PC-9 (cell line): ENCODE results near the gene HBA2. TPM values are rescaled to one million over a fixed set of nuclear protein-coding genes. Genes with fewer than 3 reads are reported as not detected.
"Not testable (repeated sequence)": the region's sequence is repeated elsewhere in the genome, so short reads cannot be mapped to it uniquely, and the experiment has no call there.

Source experiments
- BruUV-seq: library from RNA; stranded (reverse); fragments of 400-500 nt; replicated peaks from 2 replicates; lab custom pipeline; 2021; lab: Mats Ljungman, UMichigan
- CTCF ChIA-PET: fragments of 300-600 bp; sonication (Branson Sonifier 250); formaldehyde crosslinking; loops from one replicate; lab custom pipeline; 2022; ENCODE audit warnings: antibody characterized with exemption; lab: Charles Lee
- POLR2A ChIA-PET: fragments of 300-600 bp; sonication (Branson Sonifier 250); formaldehyde crosslinking; loops from one replicate; lab custom pipeline; 2022; ENCODE audit warnings: antibody characterized with exemption; ENCODE audit not compliant: unreplicated experiment; lab: Charles Lee
- DNase-seq, 2 experiments: peaks; one replicate each; pipeline versions ENCODE4 v3.0.0 to v3.0.0-alpha.2; 2015 to 2022; ENCODE audit warnings: mixed read lengths in 1 of 2
- H2AFZ ChIP-seq: fragments of 200-600 bp; sonication (generic); 2 replicates; pipeline ENCODE4 v1.8.1; 2017; ENCODE audit warnings: antibody characterized with exemption
- H3F3A ChIP-seq: fragments of 200-600 bp; sonication (generic); 2 replicates; pipeline ENCODE4 v1.8.1; 2017; ENCODE audit warnings: antibody characterized with exemption, mild to moderate bottlenecking, low read depth; ENCODE audit not compliant: insufficient read depth
- H3K27ac ChIP-seq: fragments of 200-600 bp; sonication (generic); 2 replicates; pipeline ENCODE4 v1.6.1; 2016; ENCODE audit warnings: mixed run types
- H3K27me3 ChIP-seq: fragments of 200-600 bp; sonication (generic); 2 replicates; pipeline ENCODE4 v1.6.1; 2016; ENCODE audit warnings: low read depth, mixed run types; ENCODE audit not compliant: insufficient read depth
- H3K36me3 ChIP-seq: fragments of 200-600 bp; sonication (generic); 2 replicates; pipeline ENCODE4 v1.6.1; 2016; ENCODE audit warnings: low read depth, mixed run types
- H3K4me1 ChIP-seq: fragments of 200-600 bp; sonication (generic); replicated peaks from 2 replicates; pipeline ENCODE4 v1.6.1; 2016; ENCODE audit warnings: mixed run types; ENCODE audit not compliant: insufficient read depth
- H3K4me2 ChIP-seq: fragments of 200-600 bp; sonication (generic); 2 replicates; pipeline ENCODE4 v1.6.1; 2017; ENCODE audit warnings: mixed run types
- H3K4me3 ChIP-seq: fragments of 200-600 bp; sonication (generic); 2 replicates; pipeline ENCODE4 v1.6.1; 2016; ENCODE audit warnings: mixed run types
- H3K79me2 ChIP-seq: fragments of 200-600 bp; sonication (generic); 2 replicates; pipeline ENCODE4 v1.6.1; 2017; ENCODE audit warnings: low read depth, mixed run types
- H3K9me2 ChIP-seq: fragments of 200-600 bp; sonication (generic); 2 replicates; pipeline ENCODE4 v1.8.1; 2017; ENCODE audit warnings: mild to moderate bottlenecking; ENCODE audit not compliant: insufficient read depth
- H3K9me3 ChIP-seq: fragments of 200-600 bp; sonication (generic); 2 replicates; pipeline ENCODE4 v1.8.1; 2016; ENCODE audit warnings: low read depth; ENCODE audit not compliant: insufficient read depth
- H4K20me1 ChIP-seq: fragments of 200-600 bp; sonication (generic); 2 replicates; pipeline ENCODE4 v1.8.1; 2017; ENCODE audit not compliant: insufficient read depth
- EZH2 ChIP-seq: fragments of 200-600 bp; sonication (generic); IDR thresholded peaks from 2 replicates; pipeline ENCODE4 v1.8.0; 2017; ENCODE audit warnings: antibody characterized with exemption, low read depth
- intact Hi-C: fragments of 100-400 bp; cut with micrococcal nuclease; formaldehyde crosslinking; loops from one replicate; pipeline ENCODE4 v1.10.0; 2022; ENCODE audit not compliant: unreplicated experiment
- total RNA-seq: library from RNA; stranded (reverse); gene quantifications from 2 replicates; pipeline ENCODE4 v1.2.3, GENCODE V29; 2021
- TF ChIP-seq, protein P1 (sequence below): fragments of 200-600 bp; sonication (generic); conservative IDR thresholded peaks from 2 replicates; pipeline ENCODE4 v1.6.1; 2017; ENCODE audit warnings: mixed run types, antibody characterized with exemption, mild to moderate bottlenecking, moderate library complexity

Gene HBA2
- total RNA-seq, 1 experiment from 2014 or later = not detected

DNA sequence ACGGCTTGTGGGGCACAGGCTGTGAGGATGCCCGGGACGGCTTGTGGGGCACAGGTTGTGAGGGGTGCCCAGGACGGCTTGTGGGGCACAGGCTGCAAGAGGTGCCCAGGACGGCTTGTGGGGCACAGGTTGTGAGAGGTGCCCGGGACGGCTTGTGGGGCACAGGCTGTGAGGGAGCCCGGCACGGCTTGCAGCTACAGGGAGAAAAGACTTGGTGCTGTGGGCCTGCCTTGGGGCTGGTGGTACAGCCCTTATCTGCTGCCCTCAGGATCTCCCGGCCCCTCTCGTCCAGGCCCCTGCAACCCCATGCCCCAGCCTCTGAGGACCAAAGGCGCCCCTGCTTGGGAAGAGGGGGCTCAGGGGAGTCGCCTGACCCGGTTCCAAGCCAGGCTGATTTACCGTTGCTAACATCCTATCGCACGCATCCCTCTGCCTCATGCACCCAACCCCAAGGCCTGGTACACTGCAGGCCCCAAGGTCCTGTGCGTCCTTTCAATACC lies 11.9 kb upstream of the HBA2 start:
- CTCF ChIA-PET = no interaction called here
- no peak overlapping the region for H2AFZ ChIP-seq

DNA sequence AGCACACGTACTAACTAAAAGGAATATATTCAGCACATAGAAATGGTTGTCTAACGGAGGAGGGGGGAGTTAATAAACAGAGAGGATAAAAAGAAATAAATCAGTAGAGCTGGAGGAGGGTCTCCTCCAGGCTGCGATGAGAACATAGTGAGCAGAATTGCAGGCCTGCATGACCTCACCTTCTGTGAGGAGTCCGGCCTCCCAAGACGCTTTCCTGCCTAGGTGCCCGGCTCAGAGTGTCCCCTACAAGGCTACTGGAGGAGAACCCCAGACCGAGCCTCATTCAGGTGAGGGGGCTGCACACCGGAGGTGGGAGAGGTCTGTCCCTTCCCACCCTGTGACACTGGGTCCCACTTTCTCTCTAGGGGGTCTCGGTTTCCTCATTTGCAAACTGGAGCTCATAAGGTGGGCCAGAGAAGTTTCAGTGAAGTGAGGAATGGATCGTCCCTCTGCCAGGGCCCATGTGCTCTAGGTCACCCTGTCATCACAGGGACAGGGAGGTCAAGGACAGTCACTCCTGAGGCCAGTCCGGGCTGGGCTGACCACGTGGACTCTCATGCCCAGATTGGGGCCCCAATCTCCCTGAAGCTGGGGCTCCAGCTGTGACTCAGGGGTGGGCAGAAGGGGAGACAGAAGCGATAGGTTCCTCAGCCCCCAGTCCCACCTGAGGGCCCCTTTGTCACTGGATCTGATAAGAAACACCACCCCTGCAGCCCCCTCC lies 10.2 kb upstream of the HBA2 start:
- no peaks in the 10 kb centered on the region for H4K20me1 ChIP-seq
- H3K27ac ChIP-seq = no peak overlapping the region
- no peaks in the 10 kb centered on the region for H3K36me3 ChIP-seq
- no peaks in the 10 kb centered on the region for H3K9me2 ChIP-seq
- H3K4me1 ChIP-seq = no peaks in the 10 kb centered on the region
- no peak overlapping the region for H2AFZ ChIP-seq
- no peaks in the 10 kb centered on the region for H3K79me2 ChIP-seq
- intact Hi-C loops = no loop called here
- H3K27me3 ChIP-seq = peaks cover 31% of the 10 kb centered on the region
- H3F3A ChIP-seq = peaks cover 6% of the 10 kb centered on the region; the same call in 1 of the 2 replicates
- ChIA-PET POLR2A (no interaction called here), CTCF (no interaction called here)
- no peak for TF ChIP-seq EZH2
- TF ChIP-seq, protein P1, sequence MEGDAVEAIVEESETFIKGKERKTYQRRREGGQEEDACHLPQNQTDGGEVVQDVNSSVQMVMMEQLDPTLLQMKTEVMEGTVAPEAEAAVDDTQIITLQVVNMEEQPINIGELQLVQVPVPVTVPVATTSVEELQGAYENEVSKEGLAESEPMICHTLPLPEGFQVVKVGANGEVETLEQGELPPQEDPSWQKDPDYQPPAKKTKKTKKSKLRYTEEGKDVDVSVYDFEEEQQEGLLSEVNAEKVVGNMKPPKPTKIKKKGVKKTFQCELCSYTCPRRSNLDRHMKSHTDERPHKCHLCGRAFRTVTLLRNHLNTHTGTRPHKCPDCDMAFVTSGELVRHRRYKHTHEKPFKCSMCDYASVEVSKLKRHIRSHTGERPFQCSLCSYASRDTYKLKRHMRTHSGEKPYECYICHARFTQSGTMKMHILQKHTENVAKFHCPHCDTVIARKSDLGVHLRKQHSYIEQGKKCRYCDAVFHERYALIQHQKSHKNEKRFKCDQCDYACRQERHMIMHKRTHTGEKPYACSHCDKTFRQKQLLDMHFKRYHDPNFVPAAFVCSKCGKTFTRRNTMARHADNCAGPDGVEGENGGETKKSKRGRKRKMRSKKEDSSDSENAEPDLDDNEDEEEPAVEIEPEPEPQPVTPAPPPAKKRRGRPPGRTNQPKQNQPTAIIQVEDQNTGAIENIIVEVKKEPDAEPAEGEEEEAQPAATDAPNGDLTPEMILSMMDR = no peak
- H3K4me2 ChIP-seq = no peak overlapping the region
- no peak overlapping the region for H3K4me3 ChIP-seq
- H3K9me3 ChIP-seq = no peaks in the 10 kb centered on the region
- no peak for DNase-seq
- no TSS peak for BruUV-seq

More for the DNA sequence above, 11.9 kb upstream of the HBA2 start:
- Histone ChIP-seq H3F3A (no peaks in the 10 kb centered on the region), H3K4me3 (no peak overlapping the region), H4K20me1 (no peaks in the 10 kb centered on the region), H3K27ac (no peak overlapping the region), H3K27me3 (peaks cover 31% of the 10 kb centered on the region), H3K9me2 (no peaks in the 10 kb centered on the region), H3K79me2 (no peaks in the 10 kb centered on the region), H3K9me3 (no peaks in the 10 kb centered on the region), H3K4me2 (no peak overlapping the region), H3K4me1 (no peaks in the 10 kb centered on the region), H3K36me3 (no peaks in the 10 kb centered on the region)
- intact Hi-C loops = no loop called here
- no peak for DNase-seq
- POLR2A ChIA-PET = interaction anchor here (0.6 kb wide), 1 partner anchor 83 kb away, joined by 6 read pairs; no protein-coding TSS in a partner anchor
- TF ChIP-seq EZH2 = no peak
- TF ChIP-seq, protein P1 = no peak
- BruUV-seq = no TSS peak

GRCh38 chr16:163139-163538 lies 9.5 kb upstream of the HBA2 start:
- POLR2A ChIA-PET, H3F3A ChIP-seq, H2AFZ ChIP-seq, H3K9me3 ChIP-seq, H3K4me1 ChIP-seq, DNase-seq, H3K9me2 ChIP-seq, intact Hi-C loops, BruUV-seq, CTCF ChIA-PET, H3K27ac ChIP-seq, H3K4me2 ChIP-seq, H3K4me3 ChIP-seq, H3K36me3 ChIP-seq, H4K20me1 ChIP-seq, H3K79me2 ChIP-seq: not testable (repeated sequence)
- H3K27me3 ChIP-seq = peaks cover 26% of the 10 kb centered on the region

GRCh38 chr16:163696-164095 lies 9.0 kb upstream of the HBA2 start:
- peaks cover 22% of the 10 kb centered on the region for H3K27me3 ChIP-seq

DNA sequence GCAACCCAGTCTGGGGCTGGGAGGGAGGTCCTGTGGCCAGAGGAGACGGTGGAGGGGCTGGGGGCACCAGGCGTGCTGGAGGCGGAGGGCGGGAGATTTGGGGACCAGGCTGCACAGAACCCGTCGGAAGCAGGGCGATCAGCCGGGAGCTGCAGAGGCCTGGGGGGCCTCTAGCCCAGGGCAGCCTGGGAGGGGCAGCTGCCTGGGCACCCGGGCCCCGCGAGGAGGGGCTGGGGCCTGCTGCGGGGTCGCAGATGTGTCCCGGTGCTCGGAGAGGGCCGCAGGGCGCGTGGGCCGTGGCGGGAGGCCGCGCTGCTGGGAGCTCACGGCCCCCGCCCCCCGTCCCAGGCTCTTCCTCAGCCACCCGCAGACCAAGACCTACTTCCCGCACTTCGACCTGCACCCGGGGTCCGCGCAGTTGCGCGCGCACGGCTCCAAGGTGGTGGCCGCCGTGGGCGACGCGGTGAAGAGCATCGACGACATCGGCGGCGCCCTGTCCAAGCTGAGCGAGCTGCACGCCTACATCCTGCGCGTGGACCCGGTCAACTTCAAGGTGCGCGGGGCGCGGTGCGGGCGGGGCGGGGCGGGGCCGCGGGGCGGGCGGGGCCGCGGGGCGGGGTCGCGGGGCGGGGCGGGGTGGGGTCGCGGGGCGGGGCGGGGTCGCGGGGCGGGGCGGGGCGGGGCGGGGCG lies 8.4 kb upstream of the HBA2 start:
- H4K20me1 ChIP-seq, H3K36me3 ChIP-seq, H3K9me3 ChIP-seq, intact Hi-C loops, H3K4me3 ChIP-seq, H3K79me2 ChIP-seq, H3K27ac ChIP-seq, H3K4me1 ChIP-seq, H3F3A ChIP-seq, H3K9me2 ChIP-seq, H3K4me2 ChIP-seq, BruUV-seq, POLR2A ChIA-PET, CTCF ChIA-PET, DNase-seq, H2AFZ ChIP-seq: not testable (repeated sequence)
- H3K27me3 ChIP-seq = peaks cover 18% of the 10 kb centered on the region

More at GRCh38 chr16:163696-164095, 9.0 kb upstream of the HBA2 start:
- H3K27ac ChIP-seq, intact Hi-C loops, H4K20me1 ChIP-seq, H3K36me3 ChIP-seq, BruUV-seq, CTCF ChIA-PET, H3K9me3 ChIP-seq, DNase-seq, H3K9me2 ChIP-seq, H3K79me2 ChIP-seq, H2AFZ ChIP-seq, H3K4me3 ChIP-seq, POLR2A ChIA-PET, H3F3A ChIP-seq, H3K4me1 ChIP-seq, H3K4me2 ChIP-seq: not testable (repeated sequence)
